ENCODE measurements around the gene FASN.

DNA sequence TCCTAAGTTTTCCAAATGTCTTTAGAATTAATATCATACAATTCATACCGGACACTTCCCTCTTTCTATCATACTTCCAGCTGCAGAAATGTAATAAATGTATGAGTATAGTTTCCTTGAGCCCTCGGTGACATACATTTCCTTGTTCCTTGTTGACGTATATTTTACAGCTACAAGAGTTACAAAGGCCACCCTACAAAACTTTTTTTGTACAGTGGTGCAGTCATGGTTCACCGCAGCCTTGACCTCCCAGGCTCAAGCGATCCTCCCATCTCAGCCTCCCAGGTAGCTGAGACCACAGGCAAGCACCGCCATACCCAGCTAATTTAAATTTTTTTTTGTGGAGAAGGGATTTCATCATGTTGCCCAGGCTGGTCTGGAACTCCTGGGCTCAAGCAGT, 25.2 kb downstream of the FASN start:
- TF ChIP-seq TCF7L2 (IDR thresholded peaks at IDR 0.05; ENCODE audit: low read depth, low read length) = no peak
- no peak for TF ChIP-seq POLR2AphosphoS5 (IDR thresholded peaks at IDR 0.05; ENCODE audit: low read depth, low read length)
- TF ChIP-seq CTCF (IDR thresholded peaks at IDR 0.05) = no peak
- TF ChIP-seq REST (IDR thresholded peaks at IDR 0.05; ENCODE audit: insufficient read depth in 1 of 2, low read depth in 2 of 2, low read length in 1 of 2) = no peak

Data from Panc1 (cell line).